NCI-H82 (cell line): ENCODE data around the gene MRC2.
"Not testable (repeated sequence)": the region's sequence is repeated elsewhere in the genome, so short reads cannot be mapped to it uniquely, and the experiment has no call there.

Experiments used
- DNase-seq: peaks from one replicate; lab custom pipeline; 2025; lab: John Stamatoyannopoulos, UW

Gene MRC2

GRCh38 chr17:62612289-62612688, 15.2 kb upstream of the MRC2 start:
- DNase-seq = not testable (repeated sequence)

GRCh38 chr17:62613095-62613494, 14.4 kb upstream of the MRC2 start:
- not testable (repeated sequence) for DNase-seq

- peak; percentile 84 for DNase-seq
Measured at GRCh38 chr17:62614142-62614541, 13.3 kb upstream of the MRC2 start.

GRCh38 chr17:62615503-62615902, 12.0 kb upstream of the MRC2 start:
- DNase-seq = no peak

- DNase-seq = no peak
Measured at GRCh38 chr17:62616993-62617893, 10.2 kb upstream of the MRC2 start.

- DNase-seq = peak; percentile 32
Measured at GRCh38 chr17:62617894-62618472, 9.5 kb upstream of the MRC2 start.

- no peak for DNase-seq
Measured at GRCh38 chr17:62618647-62619416, 8.6 kb upstream of the MRC2 start.

- DNase-seq = no peak
Measured at GRCh38 chr17:62619417-62620155, 7.9 kb upstream of the MRC2 start.

- no peak for DNase-seq
Measured at GRCh38 chr17:62621223-62621622, 6.2 kb upstream of the MRC2 start.

GRCh38 chr17:62625184-62625869, 2.1 kb upstream of the MRC2 start:
- no peak for DNase-seq

- DNase-seq = peak; percentile 97
Measured at GRCh38 chr17:62625870-62626200, 1.6 kb upstream of the MRC2 start.

GRCh38 chr17:62626719-62627218, 701 bp upstream of the MRC2 start:
- DNase-seq = peak; percentile 38

- DNase-seq = peak; percentile 34
Measured at GRCh38 chr17:62627904-62628633, 599 bp downstream of the MRC2 start.

- no peak for DNase-seq
Measured at GRCh38 chr17:62628831-62629555, 1.5 kb downstream of the MRC2 start.

- DNase-seq = no peak
Measured at GRCh38 chr17:62629556-62630364, 2.3 kb downstream of the MRC2 start.

GRCh38 chr17:62630365-62631085, 3.1 kb downstream of the MRC2 start:
- no peak for DNase-seq

GRCh38 chr17:62631086-62631935, 3.8 kb downstream of the MRC2 start:
- DNase-seq = no peak
